HepG2 (cell line): ENCODE results near the gene DSG2. TPM values are rescaled to one million over a fixed set of nuclear protein-coding genes. Genes with fewer than 3 reads are reported as not detected.

Experiments
- CCAR2 ChIP-seq: fragments of 200-400 bp; formaldehyde crosslinking; optimal IDR thresholded peaks from 2 replicates; pipeline ENCODE3; 2018; ENCODE audit warnings: low read depth, mild to moderate bottlenecking, low read length, moderate library complexity
- DPF2 ChIP-seq: sonication (generic); formaldehyde crosslinking; IDR thresholded peaks from 2 replicates; pipeline ENCODE4 v1.4.0; 2020; ENCODE audit warnings: mild to moderate bottlenecking, low read depth, missing genetic modification reagents, borderline replicate concordance
- IKZF1 ChIP-seq: fragments of 450-650 bp; IDR thresholded peaks from 2 replicates; pipeline ENCODE4 v1.7.1; 2016
- JDP2 ChIP-seq: sonication (generic); formaldehyde crosslinking; IDR thresholded peaks from 2 replicates; pipeline ENCODE4 v1.8.1; 2022; ENCODE audit warnings: missing genetic modification reagents, borderline replicate concordance
- MAFK ChIP-seq, 2 experiments: IDR thresholded peaks in 1 of 2; conservative IDR thresholded peaks in 1 of 2; 2 replicates each; pipeline ENCODE4 v1.6.1; 2011; ENCODE audit warnings: improper control_type of control experiment in 2 of 2, low read length in 2 of 2
- MIXL1 ChIP-seq: IDR thresholded peaks from 2 replicates; pipeline ENCODE4 v1.6.1; 2016
- RCOR2 ChIP-seq: IDR thresholded peaks from 2 replicates; pipeline ENCODE4 v1.6.1; 2016; ENCODE audit warnings: missing biosample characterization, missing genetic modification reagents
- SSRP1 ChIP-seq: IDR thresholded peaks from 2 replicates; pipeline ENCODE4 v1.6.1; 2016; ENCODE audit warnings: control low read depth
- TARDBP ChIP-seq: sonication (generic); formaldehyde crosslinking; IDR thresholded peaks from 2 replicates; pipeline ENCODE4 v1.8.0; 2022; ENCODE audit warnings: mild to moderate bottlenecking, missing genetic modification reagents
- ZFP82 ChIP-seq: sonication (generic); formaldehyde crosslinking; IDR thresholded peaks from 2 replicates; pipeline ENCODE4 v1.5.1; 2020; ENCODE audit warnings: mild to moderate bottlenecking, missing genetic modification reagents, borderline replicate concordance
- ZNF512B ChIP-seq: sonication (generic); formaldehyde crosslinking; IDR thresholded peaks from 2 replicates; pipeline ENCODE4 v1.5.1; 2020; ENCODE audit warnings: missing genetic modification reagents, mild to moderate bottlenecking, borderline replicate concordance
- ZNF547 ChIP-seq: sonication (generic); formaldehyde crosslinking; IDR thresholded peaks from 2 replicates; pipeline ENCODE4 v1.5.1; 2020; ENCODE audit warnings: mild to moderate bottlenecking, missing genetic modification reagents
- ZNF615 ChIP-seq: sonication (generic); formaldehyde crosslinking; IDR thresholded peaks from 2 replicates; pipeline ENCODE4 v1.5.0; 2020; ENCODE audit warnings: mild to moderate bottlenecking, missing genetic modification reagents, borderline replicate concordance
- polyA plus RNA-seq, 8 experiments: library from polyadenylated mRNA; depleted of rRNA in 3 of 8; stranded (reverse) in 7 of 8; unstranded in 1 of 8; fragments of >200 nt; fragmentation: Illumina TruSeq in 4 of 8; extraction: Trizol in 4 of 8; gene quantifications; 2 replicates each; pipeline versions ENCODE4 v1.2.1 to v1.2.3, GENCODE V29; 2011 to 2016; ENCODE audit warnings: low read depth in 4 of 8, missing spikeins in 1 of 8, mixed read lengths in 1 of 8; ENCODE audit not compliant: insufficient read depth in 1 of 8
- total RNA-seq, 5 experiments: library from RNA; depleted of rRNA; stranded (reverse); fragments of >200 nt; fragmentation: Illumina TruSeq; extraction: Trizol; gene quantifications; 2 replicates each; pipeline ENCODE4 v1.2.3, GENCODE V29; 2016; ENCODE audit warnings: low read depth in 1 of 5
- TF ChIP-seq, protein P1 (sequence below): sonication (generic); formaldehyde crosslinking; IDR thresholded peaks from 2 replicates; pipeline ENCODE4 v1.4.0; 2020; ENCODE audit warnings: mild to moderate bottlenecking, missing genetic modification reagents
- TF ChIP-seq, protein P2 (sequence below): sonication (generic); formaldehyde crosslinking; IDR thresholded peaks from 2 replicates; pipeline ENCODE4 v1.4.0; 2020; ENCODE audit warnings: missing genetic modification reagents

Gene DSG2
- total and polyA plus RNA-seq, 2 of the 13 experiments (the other 11 are each of a cell fraction or from before 2014, with no cell fraction given) = 23.3 to 66.7 TPM

DNA sequence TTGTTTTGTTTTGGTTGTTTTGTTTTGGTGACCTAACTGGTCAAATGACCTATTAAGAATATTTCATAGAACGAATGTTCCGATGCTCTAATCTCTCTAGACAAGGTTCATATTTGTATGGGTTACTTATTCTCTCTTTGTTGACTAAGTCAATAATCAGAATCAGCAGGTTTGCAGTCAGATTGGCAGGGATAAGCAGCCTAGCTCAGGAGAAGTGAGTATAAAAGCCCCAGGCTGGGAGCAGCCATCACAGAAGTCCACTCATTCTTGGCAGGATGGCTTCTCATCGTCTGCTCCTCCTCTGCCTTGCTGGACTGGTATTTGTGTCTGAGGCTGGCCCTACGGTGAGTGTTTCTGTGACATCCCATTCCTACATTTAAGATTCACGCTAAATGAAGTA, 93.7 kb downstream of the DSG2 start, which contains the start of gene TTR (continued):
- TF ChIP-seq, protein P1, sequence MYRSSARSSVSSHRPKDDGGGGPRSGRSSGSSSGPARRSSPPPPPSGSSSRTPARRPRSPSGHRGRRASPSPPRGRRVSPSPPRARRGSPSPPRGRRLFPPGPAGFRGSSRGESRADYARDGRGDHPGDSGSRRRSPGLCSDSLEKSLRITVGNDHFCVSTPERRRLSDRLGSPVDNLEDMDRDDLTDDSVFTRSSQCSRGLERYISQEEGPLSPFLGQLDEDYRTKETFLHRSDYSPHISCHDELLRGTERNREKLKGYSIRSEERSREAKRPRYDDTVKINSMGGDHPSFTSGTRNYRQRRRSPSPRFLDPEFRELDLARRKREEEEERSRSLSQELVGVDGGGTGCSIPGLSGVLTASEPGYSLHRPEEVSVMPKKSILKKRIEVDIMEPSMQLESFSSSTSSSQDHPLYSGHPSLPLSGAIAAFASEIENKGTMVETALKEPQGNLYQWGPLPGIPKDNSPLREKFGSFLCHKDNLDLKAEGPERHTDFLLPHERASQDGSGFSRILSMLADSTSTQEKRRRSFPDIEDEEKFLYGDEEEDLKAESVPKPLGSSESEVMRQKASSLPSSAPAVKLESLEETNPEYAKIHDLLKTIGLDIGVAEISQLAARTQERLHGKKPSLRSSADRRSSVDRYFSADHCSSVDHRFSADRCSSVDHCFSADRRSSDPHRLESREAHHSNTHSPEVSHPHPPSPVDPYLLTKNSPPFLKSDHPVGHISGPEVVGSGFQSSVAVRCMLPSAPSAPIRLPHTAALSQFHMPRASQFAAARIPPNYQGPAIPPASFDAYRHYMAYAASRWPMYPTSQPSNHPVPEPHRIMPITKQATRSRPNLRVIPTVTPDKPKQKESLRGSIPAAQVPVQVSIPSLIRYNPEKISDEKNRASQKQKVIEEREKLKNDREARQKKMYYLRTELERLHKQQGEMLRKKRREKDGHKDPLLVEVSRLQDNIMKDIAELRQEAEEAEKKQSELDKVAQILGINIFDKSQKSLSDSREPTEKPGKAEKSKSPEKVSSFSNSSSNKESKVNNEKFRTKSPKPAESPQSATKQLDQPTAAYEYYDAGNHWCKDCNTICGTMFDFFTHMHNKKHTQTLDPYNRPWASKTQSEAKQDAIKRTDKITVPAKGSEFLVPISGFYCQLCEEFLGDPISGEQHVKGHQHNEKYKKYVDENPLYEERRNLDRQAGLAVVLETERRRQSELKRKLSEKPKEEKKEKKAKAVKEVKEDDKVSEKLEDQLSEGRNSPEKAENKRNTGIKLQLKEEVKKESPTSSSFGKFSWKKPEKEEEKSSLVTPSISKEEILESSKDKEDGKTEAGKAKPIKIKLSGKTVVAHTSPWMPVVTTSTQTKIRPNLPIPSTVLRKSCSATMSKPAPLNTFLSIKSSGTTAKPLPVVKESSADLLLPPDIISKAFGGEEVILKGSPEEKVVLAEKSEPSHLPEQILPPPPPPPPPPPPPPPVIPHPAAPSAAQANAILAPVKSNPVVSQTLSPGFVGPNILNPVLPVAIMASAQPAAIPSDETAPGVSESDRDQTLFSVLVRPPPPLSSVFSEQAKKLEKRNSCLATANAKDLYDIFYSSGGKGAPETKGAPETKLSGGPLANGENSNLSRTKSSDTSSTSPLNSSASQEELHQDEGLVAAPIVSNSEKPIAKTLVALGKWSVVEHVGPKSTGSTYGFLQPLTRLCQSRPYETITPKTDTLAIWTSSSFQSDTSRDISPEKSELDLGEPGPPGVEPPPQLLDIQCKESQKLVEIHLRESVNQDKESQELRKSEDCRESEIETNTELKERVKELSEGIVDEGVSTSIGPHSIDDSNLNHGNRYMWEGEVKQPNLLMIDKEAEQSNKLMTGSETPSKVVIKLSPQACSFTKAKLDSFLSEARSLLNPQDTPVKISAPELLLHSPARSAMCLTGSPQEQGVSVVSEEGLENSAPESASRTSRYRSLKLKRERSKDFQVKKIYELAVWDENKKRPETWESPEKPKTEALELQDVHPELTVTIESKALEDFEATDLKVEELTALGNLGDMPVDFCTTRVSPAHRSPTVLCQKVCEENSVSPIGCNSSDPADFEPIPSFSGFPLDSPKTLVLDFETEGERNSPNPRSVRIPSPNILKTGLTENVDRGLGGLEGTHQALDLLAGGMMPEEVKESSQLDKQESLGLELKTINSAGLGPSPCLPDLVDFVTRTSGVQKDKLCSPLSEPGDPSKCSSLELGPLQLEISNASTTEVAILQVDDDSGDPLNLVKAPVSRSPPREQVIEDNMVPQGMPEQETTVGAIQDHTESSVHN (CRISPR knock-in tag) = no peak
- TF ChIP-seq, protein P2, sequence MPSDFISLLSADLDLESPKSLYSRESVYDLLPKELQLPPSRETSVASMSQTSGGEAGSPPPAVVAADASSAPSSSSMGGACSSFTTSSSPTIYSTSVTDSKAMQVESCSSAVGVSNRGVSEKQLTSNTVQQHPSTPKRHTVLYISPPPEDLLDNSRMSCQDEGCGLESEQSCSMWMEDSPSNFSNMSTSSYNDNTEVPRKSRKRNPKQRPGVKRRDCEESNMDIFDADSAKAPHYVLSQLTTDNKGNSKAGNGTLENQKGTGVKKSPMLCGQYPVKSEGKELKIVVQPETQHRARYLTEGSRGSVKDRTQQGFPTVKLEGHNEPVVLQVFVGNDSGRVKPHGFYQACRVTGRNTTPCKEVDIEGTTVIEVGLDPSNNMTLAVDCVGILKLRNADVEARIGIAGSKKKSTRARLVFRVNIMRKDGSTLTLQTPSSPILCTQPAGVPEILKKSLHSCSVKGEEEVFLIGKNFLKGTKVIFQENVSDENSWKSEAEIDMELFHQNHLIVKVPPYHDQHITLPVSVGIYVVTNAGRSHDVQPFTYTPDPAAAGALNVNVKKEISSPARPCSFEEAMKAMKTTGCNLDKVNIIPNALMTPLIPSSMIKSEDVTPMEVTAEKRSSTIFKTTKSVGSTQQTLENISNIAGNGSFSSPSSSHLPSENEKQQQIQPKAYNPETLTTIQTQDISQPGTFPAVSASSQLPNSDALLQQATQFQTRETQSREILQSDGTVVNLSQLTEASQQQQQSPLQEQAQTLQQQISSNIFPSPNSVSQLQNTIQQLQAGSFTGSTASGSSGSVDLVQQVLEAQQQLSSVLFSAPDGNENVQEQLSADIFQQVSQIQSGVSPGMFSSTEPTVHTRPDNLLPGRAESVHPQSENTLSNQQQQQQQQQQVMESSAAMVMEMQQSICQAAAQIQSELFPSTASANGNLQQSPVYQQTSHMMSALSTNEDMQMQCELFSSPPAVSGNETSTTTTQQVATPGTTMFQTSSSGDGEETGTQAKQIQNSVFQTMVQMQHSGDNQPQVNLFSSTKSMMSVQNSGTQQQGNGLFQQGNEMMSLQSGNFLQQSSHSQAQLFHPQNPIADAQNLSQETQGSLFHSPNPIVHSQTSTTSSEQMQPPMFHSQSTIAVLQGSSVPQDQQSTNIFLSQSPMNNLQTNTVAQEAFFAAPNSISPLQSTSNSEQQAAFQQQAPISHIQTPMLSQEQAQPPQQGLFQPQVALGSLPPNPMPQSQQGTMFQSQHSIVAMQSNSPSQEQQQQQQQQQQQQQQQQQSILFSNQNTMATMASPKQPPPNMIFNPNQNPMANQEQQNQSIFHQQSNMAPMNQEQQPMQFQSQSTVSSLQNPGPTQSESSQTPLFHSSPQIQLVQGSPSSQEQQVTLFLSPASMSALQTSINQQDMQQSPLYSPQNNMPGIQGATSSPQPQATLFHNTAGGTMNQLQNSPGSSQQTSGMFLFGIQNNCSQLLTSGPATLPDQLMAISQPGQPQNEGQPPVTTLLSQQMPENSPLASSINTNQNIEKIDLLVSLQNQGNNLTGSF = no peak
- peak; percentile 79 for TF ChIP-seq MIXL1
- TF ChIP-seq MAFK (conservative IDR thresholded peaks at IDR 0.05 in 1 of 2, IDR thresholded peaks at IDR 0.05 in 1 of 2; ENCODE audit: low read length in 2 of 2) = peak; percentile 46 to 53; a peak in 3 of 4 replicates
- TF ChIP-seq DPF2 (CRISPR knock-in tag) = 0 out of 2 replicates have a peak, but pooled peaks have one; percentile 30
- no peak for TF ChIP-seq ZNF512B (CRISPR knock-in tag)
- no peak for TF ChIP-seq JDP2 (CRISPR knock-in tag)
- TF ChIP-seq SSRP1 = no peak
- TF ChIP-seq ZFP82 (CRISPR knock-in tag) = no peak
- TF ChIP-seq ZNF547 = no peak
- TF ChIP-seq RCOR2 (CRISPR knock-in tag) = 0 out of 2 replicates have a peak, but pooled peaks have one; percentile 65
- no peak for TF ChIP-seq IKZF1
- TF ChIP-seq TARDBP (CRISPR knock-in tag) = peak; percentile 77
- TF ChIP-seq ZNF615 (CRISPR knock-in tag) = no peak
- no peak for TF ChIP-seq CCAR2
